Stimulated activated CD8-positive, alpha-beta memory T cell treated with anti-CD3 and anti-CD28 coated beads, Interleukin-4, amount 100 ng/mL, for 48 hours (primary cell): ENCODE measurements around the gene PTPRN2.
"Not testable (repeated sequence)": the region's sequence is repeated elsewhere in the genome, so short reads cannot be mapped to it uniquely, and the experiment has no call there.

Experiments
- DNase-seq: peaks from one replicate; pipeline ENCODE4 v3.0.0-alpha.2; 2020

PTPRN2 gene

GRCh38 chr7:158244873-158245723, 342.5 kb downstream of the PTPRN2 start:
- no peak for DNase-seq

DNA sequence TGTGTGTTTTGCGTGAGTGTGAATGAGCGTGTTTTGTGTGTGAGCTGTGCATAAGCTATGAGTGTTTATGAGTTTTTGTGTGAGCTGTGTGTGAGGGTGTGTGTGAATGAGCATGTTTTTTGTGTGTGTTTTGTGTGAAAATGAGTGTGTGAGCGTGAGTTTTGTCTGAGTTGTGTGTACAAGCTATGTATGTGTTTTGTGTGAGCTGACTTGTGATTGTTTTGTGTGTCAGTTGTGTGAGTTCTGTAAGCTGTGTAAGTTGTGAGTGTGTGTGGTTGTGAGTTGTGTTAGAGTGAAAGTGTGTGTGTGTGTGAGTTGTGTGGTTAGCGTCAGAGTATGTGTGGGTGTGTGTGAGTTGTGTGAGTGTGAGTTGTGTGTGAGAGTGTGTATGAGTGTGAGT, 343.2 kb downstream of the PTPRN2 start:
- DNase-seq = no peak

DNA sequence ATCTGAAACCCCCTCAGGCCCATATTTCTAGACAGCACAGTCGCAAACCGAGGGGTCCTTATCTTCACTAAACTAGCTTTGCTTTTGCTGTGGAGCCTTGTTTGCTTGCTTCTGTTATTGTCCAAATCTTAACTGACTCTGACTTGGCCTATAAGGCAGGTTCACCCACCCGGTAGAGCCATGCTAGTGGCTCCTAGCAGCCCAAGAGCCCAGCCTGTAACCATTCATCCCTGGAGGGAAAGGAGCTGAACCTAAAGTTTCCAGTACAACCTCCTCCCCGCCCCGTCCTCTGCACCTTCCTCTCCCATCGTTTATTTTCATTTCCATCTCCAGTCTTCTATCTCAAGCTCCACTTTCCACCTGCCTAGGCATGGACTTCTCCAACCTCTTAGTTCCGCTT, 345.7 kb downstream of the PTPRN2 start:
- DNase-seq = no peak

DNA sequence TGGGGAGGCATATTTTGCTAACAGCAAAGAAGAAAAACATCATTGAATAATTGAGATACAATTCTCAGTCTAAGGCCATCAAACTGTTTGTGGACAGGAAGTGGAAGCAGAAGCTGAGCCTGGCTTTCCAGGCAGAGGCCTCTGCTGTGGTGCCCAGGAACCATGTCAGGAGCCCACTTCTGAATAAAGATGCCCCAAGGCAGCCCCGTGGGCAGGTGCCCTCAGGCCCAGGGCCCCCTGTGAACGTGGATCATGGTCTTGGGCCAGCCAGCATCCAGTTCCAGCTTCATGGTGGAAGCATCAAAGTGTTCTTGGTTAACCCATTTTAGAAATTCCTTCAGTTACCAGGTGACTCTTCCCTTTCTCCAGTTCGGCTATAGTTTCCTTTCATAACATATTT, 346.8 kb downstream of the PTPRN2 start:
- DNase-seq = no peak

DNA sequence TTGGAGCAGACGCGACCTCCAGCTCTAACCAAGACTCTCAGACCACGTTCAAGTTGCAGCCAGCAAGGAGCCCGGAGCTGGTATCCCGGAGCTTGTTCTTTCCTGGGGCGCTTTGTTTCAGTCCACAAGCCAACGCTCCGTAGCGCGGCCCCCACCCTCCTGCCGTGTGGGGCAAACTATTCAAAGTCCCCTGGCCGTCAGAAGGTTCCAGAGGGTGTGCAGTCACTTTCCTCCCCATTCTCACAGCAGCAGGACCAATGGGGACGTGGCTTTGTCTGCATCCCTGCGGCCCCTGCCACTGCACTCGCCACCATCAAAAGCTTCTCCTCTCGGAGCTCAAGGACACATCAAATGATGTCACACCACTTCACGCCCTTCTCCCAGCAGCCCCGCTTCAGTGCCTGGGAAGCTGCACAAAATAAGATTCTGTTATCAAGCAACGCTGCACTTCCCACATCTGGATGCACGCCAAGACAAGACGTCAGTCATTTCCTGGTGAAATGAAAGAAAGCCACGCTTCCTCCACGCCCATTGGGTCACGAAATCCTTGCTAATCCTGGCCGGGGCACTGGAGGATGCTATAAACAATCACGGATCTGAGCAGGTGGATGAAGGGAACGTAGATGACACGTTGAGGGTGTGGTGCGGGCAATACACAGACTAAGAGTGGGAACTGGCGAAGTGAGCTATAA, 348.2 kb downstream of the PTPRN2 start:
- DNase-seq = no peak

DNA sequence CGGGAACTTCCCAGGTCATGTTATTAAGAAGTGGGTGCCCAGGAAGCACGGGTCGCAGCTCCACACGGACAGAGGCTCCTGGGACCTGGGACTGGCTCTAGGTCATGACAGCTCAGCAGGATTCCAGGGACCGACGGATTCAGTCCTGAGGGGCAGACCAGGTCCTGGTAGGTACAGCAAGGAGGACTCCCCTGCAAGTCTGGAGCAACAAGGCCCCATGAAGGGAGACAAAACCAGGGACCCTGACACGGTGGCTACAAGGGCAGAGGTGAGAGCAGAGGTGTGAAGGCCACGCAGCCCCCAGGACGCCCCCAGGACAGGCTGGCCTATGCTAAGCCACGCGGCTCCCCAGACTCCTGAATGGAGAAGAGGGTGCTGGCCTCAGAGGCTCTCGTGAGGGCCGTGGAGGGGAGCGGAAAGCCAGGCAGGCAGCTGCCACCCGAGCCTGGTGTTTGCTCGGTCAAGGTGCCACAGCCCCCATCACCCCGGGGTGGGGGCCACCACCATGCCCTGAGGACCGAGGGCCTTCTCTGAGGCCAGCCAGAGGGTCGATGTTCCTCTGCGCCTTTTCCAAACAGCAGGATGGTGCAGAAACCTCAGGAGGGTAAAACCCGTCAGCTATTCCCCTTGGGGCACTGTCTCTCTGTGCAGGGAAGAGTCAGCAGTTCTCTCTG, 348.9 kb downstream of the PTPRN2 start:
- no peak for DNase-seq

GRCh38 chr7:158237672-158238335, 349.8 kb downstream of the PTPRN2 start:
- DNase-seq = no peak

DNA sequence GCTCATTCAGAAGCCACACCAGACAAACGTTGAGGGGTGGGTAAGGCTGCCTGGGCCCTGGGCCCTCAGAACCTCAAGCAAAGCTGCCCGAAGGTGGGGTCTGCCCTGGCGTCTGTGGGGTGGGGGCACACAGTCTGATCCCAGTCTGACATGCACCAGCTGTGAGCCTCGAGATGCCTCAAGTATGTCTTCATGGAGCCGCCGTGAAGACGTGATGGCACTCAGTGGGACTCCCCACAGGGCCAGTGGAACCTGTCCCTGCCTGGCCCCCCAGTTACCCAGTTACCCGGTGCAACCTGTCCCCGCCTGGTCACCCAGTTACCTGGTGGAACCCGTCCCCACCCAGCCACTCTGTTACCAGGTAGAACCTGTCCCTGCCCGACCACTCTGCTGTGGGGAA, 351.2 kb downstream of the PTPRN2 start:
- DNase-seq = no peak

- no peak for DNase-seq
Observed at GRCh38 chr7:158235862-158236261, 351.8 kb downstream of the PTPRN2 start.

GRCh38 chr7:158229945-158230344, 357.7 kb downstream of the PTPRN2 start:
- DNase-seq = no peak

DNA sequence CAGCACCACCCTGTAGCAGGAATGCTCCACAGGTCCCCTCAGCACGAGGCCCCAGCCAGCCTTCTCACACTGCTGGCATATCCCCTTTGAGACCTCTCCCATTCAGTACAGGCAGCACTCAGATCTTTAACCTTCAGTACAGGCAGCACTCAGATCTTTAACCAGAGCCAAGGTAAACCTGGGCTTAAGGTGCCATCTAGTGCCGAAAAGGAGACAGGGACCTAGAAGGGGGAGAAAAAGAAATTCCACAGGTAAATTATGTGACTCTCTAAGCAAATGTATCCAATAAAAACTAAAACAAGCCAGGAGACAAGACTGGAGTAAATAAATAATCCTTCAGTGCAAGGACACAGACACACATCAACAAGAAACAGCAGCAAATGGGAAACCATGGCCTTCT, 358.6 kb downstream of the PTPRN2 start:
- no peak for DNase-seq

GRCh38 chr7:158228131-158228530, 359.5 kb downstream of the PTPRN2 start:
- no peak for DNase-seq

GRCh38 chr7:158227258-158227984, 360.2 kb downstream of the PTPRN2 start:
- no peak for DNase-seq

DNA sequence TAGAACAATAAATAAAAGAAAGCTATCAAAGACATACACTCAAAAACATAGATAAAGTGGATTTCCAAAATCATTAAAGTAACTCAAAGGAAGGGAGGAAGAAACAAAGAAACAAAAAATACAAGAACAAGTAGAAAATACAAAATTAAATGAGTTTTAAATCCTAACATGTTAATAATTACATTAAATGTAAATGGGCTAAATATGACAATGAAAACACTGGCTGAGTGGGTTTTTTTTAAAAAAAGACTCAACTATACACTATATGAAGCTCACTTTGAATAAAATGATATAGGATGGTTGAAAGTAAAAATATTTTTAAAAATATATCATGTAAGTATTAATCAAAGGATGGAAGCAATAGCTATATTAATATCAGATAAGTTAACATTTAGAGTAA, 371.4 kb downstream of the PTPRN2 start:
- DNase-seq = no peak

- no peak for DNase-seq
Observed at GRCh38 chr7:158209435-158209834, 378.2 kb downstream of the PTPRN2 start.

- no peak for DNase-seq
Observed at GRCh38 chr7:158206341-158206740, 381.3 kb downstream of the PTPRN2 start.

DNA sequence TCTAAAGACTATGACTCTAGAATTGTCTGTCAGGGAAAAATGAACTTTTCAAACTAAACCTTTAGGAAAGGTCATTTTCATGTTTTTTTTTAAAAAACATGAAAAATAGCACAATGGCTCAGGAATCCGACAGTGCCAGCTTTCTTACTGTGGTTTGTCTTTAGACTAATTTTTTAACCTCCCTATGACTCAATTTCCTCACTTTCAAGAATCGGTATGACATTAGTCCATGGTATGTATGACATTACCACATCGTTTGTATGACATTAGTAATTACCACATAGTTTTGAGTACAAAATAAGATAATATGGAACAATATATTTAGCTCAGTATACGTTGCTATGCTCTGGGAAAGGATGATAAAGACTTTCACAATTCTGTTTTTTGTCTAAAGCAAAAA, 383.2 kb downstream of the PTPRN2 start:
- DNase-seq = no peak

DNA sequence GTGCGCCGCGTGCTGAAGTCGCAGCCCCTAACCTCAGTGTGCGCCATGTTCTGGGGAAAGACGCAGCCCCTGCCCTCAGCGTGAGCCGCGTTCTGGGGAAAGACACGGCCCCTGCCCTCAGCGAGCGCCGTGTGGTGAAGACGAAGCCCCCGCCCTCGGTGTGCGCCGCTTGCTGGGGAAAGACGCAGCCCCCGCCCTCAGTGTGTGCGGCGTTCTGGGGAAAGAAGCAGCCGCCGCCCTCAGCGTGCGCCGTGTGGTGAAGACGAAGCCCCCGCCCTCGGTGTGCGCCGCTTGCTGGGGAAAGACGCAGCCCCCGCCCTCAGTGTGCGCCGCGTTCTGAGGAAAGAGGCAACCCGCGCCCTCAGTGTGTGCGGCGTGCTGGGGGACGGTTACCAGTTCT, 383.7 kb downstream of the PTPRN2 start:
- DNase-seq = not testable (repeated sequence)

DNA sequence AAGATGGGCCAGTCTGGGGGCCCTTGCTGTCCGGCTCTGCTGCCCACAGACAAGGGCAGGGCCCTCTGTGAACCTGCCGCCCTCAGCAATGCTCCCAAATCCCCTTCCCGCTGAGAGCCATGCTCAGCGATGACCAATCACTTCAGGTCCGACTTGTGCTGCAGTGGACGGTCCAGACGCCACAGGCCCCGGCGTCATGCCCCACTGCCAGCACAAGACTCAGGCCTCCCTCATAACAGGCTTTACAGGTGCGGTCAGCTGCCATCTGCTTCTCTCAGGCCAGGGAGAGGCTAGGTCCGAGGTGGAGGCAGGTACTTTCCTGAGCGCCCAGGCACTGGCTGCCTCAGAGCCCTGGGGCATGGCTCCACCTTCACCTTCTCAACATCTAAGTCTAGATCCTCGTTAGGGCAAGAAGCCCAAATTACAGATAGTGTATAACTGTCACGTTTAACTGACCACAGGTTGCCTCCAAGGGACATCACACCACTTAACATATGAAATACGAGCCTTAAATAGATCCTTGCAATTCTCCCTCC, 393.2 kb downstream of the PTPRN2 start:
- no peak for DNase-seq

DNA sequence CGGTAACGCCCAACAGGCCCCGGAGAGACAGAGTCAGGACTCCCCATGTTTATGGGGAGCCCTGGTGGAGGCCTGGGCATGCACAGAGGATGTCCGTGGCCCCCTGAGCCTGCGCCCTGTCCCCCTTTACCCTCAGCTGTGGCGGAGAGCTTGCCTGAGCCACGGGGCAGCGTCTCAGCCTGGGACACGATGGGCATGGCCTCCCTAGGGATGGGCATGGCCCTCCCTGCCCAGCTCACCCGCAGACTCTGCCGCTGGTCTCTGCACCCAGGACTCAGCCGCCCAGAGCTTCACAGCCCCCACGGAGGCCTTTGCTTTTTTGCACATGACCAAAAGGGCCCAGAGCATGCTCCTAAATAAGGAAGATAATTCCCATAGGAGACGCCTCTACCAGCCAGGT, 394.2 kb downstream of the PTPRN2 start:
- no peak for DNase-seq

GRCh38 chr7:158192956-158193355, 394.7 kb downstream of the PTPRN2 start:
- no peak for DNase-seq

- no peak for DNase-seq
Observed at GRCh38 chr7:158192184-158192835, 395.3 kb downstream of the PTPRN2 start.
